HepG2 (cell line): ENCODE results near the gene PRUNE1.

Source experiments
- BHLHE40 ChIP-seq: IDR thresholded peaks from 2 replicates; pipeline ENCODE4 v1.6.1; 2011; ENCODE audit warnings: low read length, improper control_type of control experiment
- DRAP1 ChIP-seq: IDR thresholded peaks from 2 replicates; pipeline ENCODE4 v1.6.1; 2016; ENCODE audit warnings: missing genetic modification reagents, missing compliant biosample characterization
- HCFC1 ChIP-seq: fragments of 150-350 bp; IDR thresholded peaks from 2 replicates; pipeline ENCODE4 v1.6.1; 2014; ENCODE audit warnings: low read depth, low read length
- HDAC1 ChIP-seq: sonication (generic); formaldehyde crosslinking; IDR thresholded peaks from 2 replicates; pipeline ENCODE4 v1.5.1; 2020; ENCODE audit warnings: mild to moderate bottlenecking, missing genetic modification reagents
- ZBTB2 ChIP-seq: sonication (generic); formaldehyde crosslinking; IDR thresholded peaks from 2 replicates; pipeline ENCODE4 v1.8.0; 2022; ENCODE audit warnings: low read depth, missing genetic modification reagents
- TF ChIP-seq, protein P1 (sequence below): sonication (generic); formaldehyde crosslinking; IDR thresholded peaks from 2 replicates; pipeline ENCODE4 v1.4.0; 2020; ENCODE audit warnings: missing genetic modification reagents

DNA sequence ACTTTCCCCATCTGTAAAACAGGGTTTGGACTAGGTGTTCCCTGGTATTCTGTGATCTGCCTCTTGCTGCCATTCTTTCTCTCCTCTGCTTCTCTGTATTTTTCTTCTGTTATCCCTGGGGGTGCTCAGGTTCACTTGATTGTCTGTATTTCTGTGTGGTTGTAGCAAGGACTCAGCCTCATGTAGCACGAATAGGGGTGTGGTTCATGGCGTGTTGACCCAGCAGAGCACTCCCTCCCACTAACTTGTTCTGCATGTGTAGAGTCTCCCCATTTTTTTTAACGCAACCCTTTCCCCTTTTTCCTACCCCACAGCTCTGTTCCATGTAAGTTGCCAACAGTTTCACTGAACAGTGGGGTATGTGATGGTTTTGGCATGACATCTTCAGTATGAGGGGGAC is 26.9 kb downstream of the PRUNE1 start:
- TF ChIP-seq ZBTB2 (CRISPR knock-in tag), result no peak
- no peak for TF ChIP-seq HDAC1 (CRISPR knock-in tag)
- TF ChIP-seq, protein P1, sequence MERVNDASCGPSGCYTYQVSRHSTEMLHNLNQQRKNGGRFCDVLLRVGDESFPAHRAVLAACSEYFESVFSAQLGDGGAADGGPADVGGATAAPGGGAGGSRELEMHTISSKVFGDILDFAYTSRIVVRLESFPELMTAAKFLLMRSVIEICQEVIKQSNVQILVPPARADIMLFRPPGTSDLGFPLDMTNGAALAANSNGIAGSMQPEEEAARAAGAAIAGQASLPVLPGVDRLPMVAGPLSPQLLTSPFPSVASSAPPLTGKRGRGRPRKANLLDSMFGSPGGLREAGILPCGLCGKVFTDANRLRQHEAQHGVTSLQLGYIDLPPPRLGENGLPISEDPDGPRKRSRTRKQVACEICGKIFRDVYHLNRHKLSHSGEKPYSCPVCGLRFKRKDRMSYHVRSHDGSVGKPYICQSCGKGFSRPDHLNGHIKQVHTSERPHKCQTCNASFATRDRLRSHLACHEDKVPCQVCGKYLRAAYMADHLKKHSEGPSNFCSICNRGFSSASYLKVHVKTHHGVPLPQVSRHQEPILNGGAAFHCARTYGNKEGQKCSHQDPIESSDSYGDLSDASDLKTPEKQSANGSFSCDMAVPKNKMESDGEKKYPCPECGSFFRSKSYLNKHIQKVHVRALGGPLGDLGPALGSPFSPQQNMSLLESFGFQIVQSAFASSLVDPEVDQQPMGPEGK (CRISPR knock-in tag), result no peak
- TF ChIP-seq BHLHE40, result no peak
- TF ChIP-seq HCFC1, result no peak
- no peak for TF ChIP-seq DRAP1 (CRISPR knock-in tag)
